Stimulated activated CD8-positive, alpha-beta memory T cell treated with anti-CD3 and anti-CD28 coated beads, Interleukin-4, amount 100 ng/mL, for 48 hours (primary cell): ENCODE measurements around the gene ABO.
"Not testable (repeated sequence)": the region's sequence is repeated elsewhere in the genome, so short reads cannot be mapped to it uniquely, and the experiment has no call there.

Source experiments
- DNase-seq: peaks from one replicate; pipeline ENCODE4 v3.0.0-alpha.2; 2020

The ABO gene

GRCh38 chr9:133286523-133286922 lies 11.5 kb upstream of the ABO start:
- DNase-seq = no peak

- no peak for DNase-seq
Observed at GRCh38 chr9:133285252-133285775, 10.3 kb upstream of the ABO start.

- no peak for DNase-seq
Observed at GRCh38 chr9:133284362-133284761, 9.4 kb upstream of the ABO start.

GRCh38 chr9:133283255-133284032 lies 8.4 kb upstream of the ABO start:
- DNase-seq = not testable (repeated sequence)

GRCh38 chr9:133282464-133283238 lies 7.7 kb upstream of the ABO start:
- DNase-seq = no peak

- DNase-seq = no peak
Observed at GRCh38 chr9:133280392-133280791, 5.4 kb upstream of the ABO start.

GRCh38 chr9:133278161-133279114 lies 3.4 kb upstream of the ABO start:
- DNase-seq = no peak

GRCh38 chr9:133277467-133277866 lies 2.5 kb upstream of the ABO start:
- no peak for DNase-seq

GRCh38 chr9:133276923-133277322 lies 1.9 kb upstream of the ABO start:
- DNase-seq = no peak

- no peak for DNase-seq
Observed at GRCh38 chr9:133276001-133276884, 1.2 kb upstream of the ABO start.

- no peak for DNase-seq
Observed at GRCh38 chr9:133274236-133275104, 531 bp downstream of the ABO start.

- DNase-seq = no peak
Observed at GRCh38 chr9:133273819-133274218, 1.2 kb downstream of the ABO start.

- DNase-seq = no peak
Observed at GRCh38 chr9:133273098-133273497, 1.9 kb downstream of the ABO start.

- no peak for DNase-seq
Observed at GRCh38 chr9:133269537-133270362, 5.3 kb downstream of the ABO start.

GRCh38 chr9:133269136-133269535 lies 5.9 kb downstream of the ABO start:
- DNase-seq = not testable (repeated sequence)

GRCh38 chr9:133268335-133269056 lies 6.5 kb downstream of the ABO start:
- no peak for DNase-seq

GRCh38 chr9:133264235-133264764 lies 10.7 kb downstream of the ABO start:
- DNase-seq = no peak

- no peak for DNase-seq
Observed at GRCh38 chr9:133263557-133263956, 11.4 kb downstream of the ABO start.

GRCh38 chr9:133262226-133262625 lies 12.8 kb downstream of the ABO start:
- DNase-seq = no peak
